Endodermal cell (in vitro differentiated cells): ENCODE measurements around the gene TECTA. TPM values are rescaled to one million over a fixed set of nuclear protein-coding genes. Genes with fewer than 3 reads are reported as not detected.

ENCODE experiments used
- DNase-seq: peaks from one replicate; pipeline ENCODE4 v3.0.0-alpha.2; 2017
- H3K27ac ChIP-seq: 2 replicates; pipeline ENCODE4 v1.5.1; 2013; ENCODE audit warnings: mild to moderate bottlenecking, low read depth, low read length, moderate library complexity
- H3K27me3 ChIP-seq: 2 replicates; pipeline ENCODE4 v1.6.1; 2013; ENCODE audit warnings: mild to moderate bottlenecking, low read length, moderate library complexity; ENCODE audit not compliant: insufficient read depth, control insufficient read depth, poor library complexity, severe bottlenecking
- H3K36me3 ChIP-seq: 2 replicates; pipeline ENCODE4 v1.7.0; 2013; ENCODE audit warnings: mild to moderate bottlenecking, low read length, moderate library complexity; ENCODE audit not compliant: control insufficient read depth, insufficient read depth
- H3K4me1 ChIP-seq: one replicate; pipeline ENCODE4 v1.7.0; 2013; ENCODE audit warnings: low read length; ENCODE audit not compliant: control insufficient read depth, insufficient read depth
- H3K4me3 ChIP-seq: 2 replicates; pipeline ENCODE4 v1.5.1; 2013; ENCODE audit warnings: mild to moderate bottlenecking, low read length, moderate library complexity
- H3K9ac ChIP-seq: 2 replicates; pipeline ENCODE4 v1.6.1; 2013; ENCODE audit warnings: mild to moderate bottlenecking, low read length, moderate library complexity; ENCODE audit not compliant: poor library complexity, severe bottlenecking; ENCODE audit errors: extremely low read depth
- H3K9me3 ChIP-seq: 2 replicates; pipeline ENCODE4 v1.6.1; 2013; ENCODE audit warnings: mild to moderate bottlenecking, low read length, moderate library complexity; ENCODE audit not compliant: control insufficient read depth
- H3K27ac Mint-ChIP-seq: 2 replicates; pipeline ENCODE4 v1.8.0; 2020; ENCODE audit warnings: mixed read lengths
- H3K27me3 Mint-ChIP-seq: 2 replicates; pipeline ENCODE4 v1.8.0; 2021; ENCODE audit warnings: mild to moderate bottlenecking, mixed read lengths; ENCODE audit not compliant: insufficient read depth
- H3K36me3 Mint-ChIP-seq: 2 replicates; pipeline ENCODE4 v1.8.0; 2020; ENCODE audit warnings: low read depth, mixed read lengths
- H3K4me1 Mint-ChIP-seq: 2 replicates; pipeline ENCODE4 v1.8.0; 2020; ENCODE audit warnings: mixed read lengths
- H3K4me3 Mint-ChIP-seq: 2 replicates; pipeline ENCODE4 v1.8.0; 2020; ENCODE audit warnings: mild to moderate bottlenecking, moderate library complexity, mixed read lengths
- H3K9me3 Mint-ChIP-seq: 2 replicates; pipeline ENCODE4 v1.8.0; 2020; ENCODE audit warnings: mild to moderate bottlenecking, mixed read lengths
- WGBS, 2 experiments: methylation state at CpG; one replicate each; pipeline versions ENCODE4 v1.1.5 to v1.1.7; 2013; ENCODE audit warnings: missing lambda C conversion rate in 2 of 2, mixed read lengths in 1 of 2; ENCODE audit not compliant: insufficient coverage in 1 of 2, insufficient read length in 1 of 2; 5-methylcytosine and 5-hydroxymethylcytosine counted together
- total RNA-seq, 2 donors: library from RNA; stranded (reverse); fragmentation: NEBNext Ultra II Directional in 1 of 2; extraction: Animal tissue kit (Norgen Biotek cat#: 25700) in 1 of 2; gene quantifications; 2 replicates in 1 of 2; 3 replicates in 1 of 2; pipeline ENCODE4 v1.2.1, GENCODE V29; 2021
- TF ChIP-seq, protein P1 (sequence below): fragments of 200-600 bp; sonication (generic); conservative IDR thresholded peaks from 2 replicates; pipeline ENCODE4 v1.5.0; 2021; ENCODE audit warnings: antibody characterized with exemption, mild to moderate bottlenecking

TECTA gene
- total RNA-seq, 2 donors from 2014 or later = 1.4 to 2.2 TPM

DNA sequence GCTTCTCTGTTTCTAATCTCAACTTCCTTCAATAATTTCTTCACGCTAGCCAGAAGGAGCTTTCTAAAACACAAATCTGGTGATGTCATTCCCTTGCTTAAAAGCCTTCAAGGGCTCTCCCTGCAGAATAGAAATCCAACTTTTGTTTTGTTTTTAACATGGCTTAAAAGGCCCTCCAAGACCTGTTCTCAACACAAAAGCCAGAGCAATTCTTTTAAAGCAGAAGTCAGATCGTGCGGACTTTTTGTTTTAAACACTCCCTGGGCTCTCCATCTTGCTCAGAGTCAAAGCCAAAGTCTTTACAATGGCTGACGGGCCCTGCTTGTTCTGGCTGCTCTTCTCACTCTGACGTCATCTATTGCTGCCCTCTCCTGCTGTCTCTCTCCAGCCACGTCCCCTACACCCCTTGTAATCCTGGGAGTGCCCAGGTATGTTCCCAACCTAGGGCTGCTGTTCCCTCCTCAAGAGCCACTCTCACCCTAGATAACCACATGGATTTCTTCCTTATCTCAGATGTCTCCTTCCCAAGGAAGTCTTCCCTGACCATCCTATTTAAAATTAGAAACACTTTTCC is 22.5 kb downstream of the TECTA start:
- Mint-ChIP-seq H3K27me3 (no peaks in the 10 kb centered on the region), H3K4me1 (no peaks in the 10 kb centered on the region), H3K36me3 (peaks cover 11% of the 10 kb centered on the region), H3K9me3 (peaks cover 27% of the 10 kb centered on the region), H3K4me3 (no peak overlapping the region), H3K27ac (no peak overlapping the region)
- H3K27ac ChIP-seq = no peak overlapping the region
- WGBS, 2 experiments = 88 to 97% methylated on average over 6 of the region's 6 CpGs
- no peak overlapping the region for H3K9ac ChIP-seq
- H3K9me3 ChIP-seq = peaks cover 17% of the 10 kb centered on the region
- no peaks in the 10 kb centered on the region for H3K36me3 ChIP-seq
- H3K4me1 ChIP-seq = no peaks in the 10 kb centered on the region
- no peaks in the 10 kb centered on the region for H3K27me3 ChIP-seq
- no peak for DNase-seq
- TF ChIP-seq, protein P1, sequence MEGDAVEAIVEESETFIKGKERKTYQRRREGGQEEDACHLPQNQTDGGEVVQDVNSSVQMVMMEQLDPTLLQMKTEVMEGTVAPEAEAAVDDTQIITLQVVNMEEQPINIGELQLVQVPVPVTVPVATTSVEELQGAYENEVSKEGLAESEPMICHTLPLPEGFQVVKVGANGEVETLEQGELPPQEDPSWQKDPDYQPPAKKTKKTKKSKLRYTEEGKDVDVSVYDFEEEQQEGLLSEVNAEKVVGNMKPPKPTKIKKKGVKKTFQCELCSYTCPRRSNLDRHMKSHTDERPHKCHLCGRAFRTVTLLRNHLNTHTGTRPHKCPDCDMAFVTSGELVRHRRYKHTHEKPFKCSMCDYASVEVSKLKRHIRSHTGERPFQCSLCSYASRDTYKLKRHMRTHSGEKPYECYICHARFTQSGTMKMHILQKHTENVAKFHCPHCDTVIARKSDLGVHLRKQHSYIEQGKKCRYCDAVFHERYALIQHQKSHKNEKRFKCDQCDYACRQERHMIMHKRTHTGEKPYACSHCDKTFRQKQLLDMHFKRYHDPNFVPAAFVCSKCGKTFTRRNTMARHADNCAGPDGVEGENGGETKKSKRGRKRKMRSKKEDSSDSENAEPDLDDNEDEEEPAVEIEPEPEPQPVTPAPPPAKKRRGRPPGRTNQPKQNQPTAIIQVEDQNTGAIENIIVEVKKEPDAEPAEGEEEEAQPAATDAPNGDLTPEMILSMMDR = no peak
- H3K4me3 ChIP-seq = no peak overlapping the region

- Mint-ChIP-seq H3K27ac (no peak overlapping the region), H3K4me1 (no peaks in the 10 kb centered on the region), H3K27me3 (no peaks in the 10 kb centered on the region), H3K4me3 (no peak overlapping the region), H3K9me3 (peaks cover 10% of the 10 kb centered on the region), H3K36me3 (peaks cover 11% of the 10 kb centered on the region)
- no peak overlapping the region for H3K9ac ChIP-seq
- no peak overlapping the region for H3K4me3 ChIP-seq
- no peak overlapping the region for H3K27ac ChIP-seq
- TF ChIP-seq, protein P1 = no peak
- 95 to 97% methylated on average over 29 to 30 of the region's 30 CpGs for WGBS, 2 experiments
- no peaks in the 10 kb centered on the region for H3K4me1 ChIP-seq
- no peaks in the 10 kb centered on the region for H3K36me3 ChIP-seq
- H3K27me3 ChIP-seq = no peaks in the 10 kb centered on the region
- H3K9me3 ChIP-seq = peaks cover 4% of the 10 kb centered on the region
- DNase-seq = no peak
These were observed 26.8 kb downstream of the TECTA start for GRCh38 chr11:121127809-121128208.

DNA sequence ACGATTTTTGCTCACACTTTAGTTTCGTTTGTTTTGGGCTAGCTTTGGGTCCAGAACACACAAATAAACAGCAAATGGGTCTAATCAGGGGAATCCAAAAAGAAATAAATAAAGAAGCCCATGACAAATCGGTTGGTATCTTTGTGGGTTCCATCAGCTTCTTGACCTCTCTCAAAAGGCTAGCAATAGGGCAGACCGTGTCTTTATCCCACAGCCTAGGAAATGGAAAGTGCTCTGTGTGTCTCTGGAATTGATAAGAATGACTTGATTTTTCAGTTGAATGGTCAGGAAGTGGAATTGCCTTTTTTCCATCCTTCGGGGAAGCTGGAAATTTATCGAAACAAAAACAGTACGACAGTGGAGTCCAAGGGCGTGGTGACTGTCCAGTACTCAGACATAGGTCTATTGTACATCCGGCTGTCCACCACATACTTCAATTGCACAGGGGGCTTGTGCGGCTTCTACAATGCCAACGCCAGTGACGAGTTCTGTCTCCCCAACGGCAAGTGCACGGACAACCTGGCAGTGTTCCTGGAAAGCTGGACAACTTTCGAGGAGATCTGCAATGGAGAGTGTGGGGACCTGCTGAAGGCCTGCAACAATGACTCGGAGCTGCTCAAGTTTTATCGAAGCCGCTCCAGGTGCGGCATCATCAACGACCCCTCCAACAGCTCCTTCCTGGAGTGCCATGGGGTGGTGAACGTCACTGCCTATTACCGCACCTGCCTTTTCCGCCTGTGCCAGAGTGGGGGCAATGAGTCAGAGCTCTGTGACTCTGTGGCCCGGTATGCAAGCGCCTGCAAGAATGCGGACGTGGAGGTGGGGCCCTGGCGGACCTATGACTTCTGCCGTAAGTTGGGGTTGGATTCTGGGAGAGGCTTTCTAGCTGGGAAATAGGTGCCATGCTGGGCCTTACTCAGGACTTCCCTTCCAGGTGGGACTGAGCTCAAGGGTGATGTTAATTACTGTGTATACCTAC is 28.6 kb downstream of the TECTA start:
- peaks cover 12% of the 10 kb centered on the region for H3K4me1 Mint-ChIP-seq
- WGBS, 2 experiments = 95 to 97% methylated on average over 24 to 29 of the region's 29 CpGs
- no peak overlapping the region for H3K4me3 Mint-ChIP-seq

More for the DNA sequence above, 28.6 kb downstream of the TECTA start:
- no peaks in the 10 kb centered on the region for H3K27me3 Mint-ChIP-seq
- Histone ChIP-seq H3K27ac (no peak overlapping the region), H3K27me3 (no peaks in the 10 kb centered on the region), H3K36me3 (no peaks in the 10 kb centered on the region), H3K4me3 (no peak overlapping the region), H3K9me3 (no peaks in the 10 kb centered on the region), H3K9ac (no peak overlapping the region), H3K4me1 (no peaks in the 10 kb centered on the region)
- no peak for DNase-seq
- no peaks in the 10 kb centered on the region for H3K9me3 Mint-ChIP-seq
- TF ChIP-seq, protein P1 = no peak
- H3K36me3 Mint-ChIP-seq = peaks cover 6% of the 10 kb centered on the region
- no peak overlapping the region for H3K27ac Mint-ChIP-seq
